ENCODE data around the gene EBF3. TPM values are rescaled to one million over a fixed set of nuclear protein-coding genes. Genes with fewer than 3 reads are reported as not detected.

The EBF3 gene
- total and polyA plus RNA-seq, 9 of the 15 experiments (the other 6 are each of a cell fraction or from before 2014, with no cell fraction given), result not detected

GRCh38 chr10:129851941-129852640, 112.0 kb downstream of the EBF3 start:
- WGBS (ENCODE audit: insufficient coverage, low coverage, missing lambda C conversion rate), result 3% methylated on average over 19 of the region's 19 CpGs

More at GRCh38 chr10:129851941-129852640, 112.0 kb downstream of the EBF3 start:
- peaks cover 3 to 61% of the 10 kb centered on the region in 2 experiments; a peak in 3 of 5 replicates for H3K27me3 ChIP-seq (ENCODE audit: control insufficient read depth in 2 of 2, insufficient read depth in 2 of 2, low read length in 2 of 2)
- no peaks in the 10 kb centered on the region for H3K36me3 ChIP-seq (ENCODE audit: control insufficient read depth, insufficient read depth, low read length)
- H4K20me1 ChIP-seq (replicated peaks; ENCODE audit: control insufficient read depth, insufficient read depth, low read length), result no peaks in the 10 kb centered on the region
- DNase-seq (ENCODE audit: extremely low read depth in 1 of 4, low spot score in 3 of 4) (no peak), ATAC-seq (no peak), FAIRE-seq (no peak)
- no peak overlapping the region for H2AFZ ChIP-seq (ENCODE audit: low read depth, low read length)
- CTCF ChIA-PET (ENCODE audit: low intra/inter-chr PET ratio), result no interaction called here
- H3K9ac ChIP-seq (ENCODE audit: insufficient read depth in 1 of 2, low read depth in 2 of 2, low read length in 2 of 2), result no peak overlapping the region
- H3K79me2 ChIP-seq (ENCODE audit: control insufficient read depth, insufficient read depth, low read length), result no peaks in the 10 kb centered on the region
- BruUV-seq (replicated peaks), result no TSS peak
- no peak for TF ChIP-seq MEIS2 (IDR thresholded peaks at IDR 0.05; ENCODE audit: partially characterized antibody)
- TF ChIP-seq, protein P1, sequence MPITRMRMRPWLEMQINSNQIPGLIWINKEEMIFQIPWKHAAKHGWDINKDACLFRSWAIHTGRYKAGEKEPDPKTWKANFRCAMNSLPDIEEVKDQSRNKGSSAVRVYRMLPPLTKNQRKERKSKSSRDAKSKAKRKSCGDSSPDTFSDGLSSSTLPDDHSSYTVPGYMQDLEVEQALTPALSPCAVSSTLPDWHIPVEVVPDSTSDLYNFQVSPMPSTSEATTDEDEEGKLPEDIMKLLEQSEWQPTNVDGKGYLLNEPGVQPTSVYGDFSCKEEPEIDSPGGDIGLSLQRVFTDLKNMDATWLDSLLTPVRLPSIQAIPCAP (CRISPR knock-in tag; IDR thresholded peaks at IDR 0.05; ENCODE audit: borderline replicate concordance), result no peak
- TF ChIP-seq, protein P2, sequence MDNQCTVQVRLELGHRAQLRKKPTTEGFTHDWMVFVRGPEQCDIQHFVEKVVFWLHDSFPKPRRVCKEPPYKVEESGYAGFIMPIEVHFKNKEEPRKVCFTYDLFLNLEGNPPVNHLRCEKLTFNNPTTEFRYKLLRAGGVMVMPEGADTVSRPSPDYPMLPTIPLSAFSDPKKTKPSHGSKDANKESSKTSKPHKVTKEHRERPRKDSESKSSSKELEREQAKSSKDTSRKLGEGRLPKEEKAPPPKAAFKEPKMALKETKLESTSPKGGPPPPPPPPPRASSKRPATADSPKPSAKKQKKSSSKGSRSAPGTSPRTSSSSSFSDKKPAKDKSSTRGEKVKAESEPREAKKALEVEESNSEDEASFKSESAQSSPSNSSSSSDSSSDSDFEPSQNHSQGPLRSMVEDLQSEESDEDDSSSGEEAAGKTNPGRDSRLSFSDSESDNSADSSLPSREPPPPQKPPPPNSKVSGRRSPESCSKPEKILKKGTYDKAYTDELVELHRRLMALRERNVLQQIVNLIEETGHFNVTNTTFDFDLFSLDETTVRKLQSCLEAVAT (IDR thresholded peaks at IDR 0.05), result no peak
- no peak for TF ChIP-seq HDAC6 (IDR thresholded peaks at IDR 0.05; ENCODE audit: low read depth, low read length)
- TF ChIP-seq NELFE (IDR thresholded peaks at IDR 0.05; ENCODE audit: insufficient read depth, insufficient read length), result no peak
- no peak for TF ChIP-seq ZNF57 (CRISPR knock-in tag; IDR thresholded peaks at IDR 0.05)
- TF ChIP-seq SIX5 (IDR thresholded peaks at IDR 0.05; ENCODE audit: borderline replicate concordance in 1 of 2, insufficient read depth in 1 of 2, low read depth in 1 of 2, low read length in 2 of 2), result no peak
- TF ChIP-seq, protein P3, sequence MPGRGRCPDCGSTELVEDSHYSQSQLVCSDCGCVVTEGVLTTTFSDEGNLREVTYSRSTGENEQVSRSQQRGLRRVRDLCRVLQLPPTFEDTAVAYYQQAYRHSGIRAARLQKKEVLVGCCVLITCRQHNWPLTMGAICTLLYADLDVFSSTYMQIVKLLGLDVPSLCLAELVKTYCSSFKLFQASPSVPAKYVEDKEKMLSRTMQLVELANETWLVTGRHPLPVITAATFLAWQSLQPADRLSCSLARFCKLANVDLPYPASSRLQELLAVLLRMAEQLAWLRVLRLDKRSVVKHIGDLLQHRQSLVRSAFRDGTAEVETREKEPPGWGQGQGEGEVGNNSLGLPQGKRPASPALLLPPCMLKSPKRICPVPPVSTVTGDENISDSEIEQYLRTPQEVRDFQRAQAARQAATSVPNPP (IDR thresholded peaks at IDR 0.05; ENCODE audit: borderline replicate concordance, insufficient read depth, insufficient read length), result no peak
- TF ChIP-seq POU5F1 (IDR thresholded peaks at IDR 0.05; ENCODE audit: borderline replicate concordance, low read depth, low read length, partially characterized antibody), result no peak
- no peak for TF ChIP-seq SOX6 (IDR thresholded peaks at IDR 0.05)
- H3K4me2 ChIP-seq (ENCODE audit: insufficient read depth, low read length), result no peak overlapping the region
- in situ Hi-C loops (cut with MboI), result no loop called here
- no peak overlapping the region for H3K4me3 ChIP-seq
- intact Hi-C loops (cut with micrococcal nuclease), result no loop called here
- POLR2A ChIA-PET, result no interaction called here
- H3K9me1 ChIP-seq (ENCODE audit: control insufficient read depth, insufficient read depth, low read length), result no peaks in the 10 kb centered on the region
- no peak overlapping the region for H3K27ac ChIP-seq (ENCODE audit: extremely low read depth, low read depth, low read length)
- H3K9me3 ChIP-seq (replicated peaks; ENCODE audit: control insufficient read depth, insufficient read depth, low read depth, low read length), result no peaks in the 10 kb centered on the region
- H3K4me1 ChIP-seq (replicated peaks in 1 of 2; ENCODE audit: control insufficient read depth in 2 of 2, insufficient read depth in 2 of 2, low read length in 2 of 2), result no peaks in the 10 kb centered on the region
